Ureter (tissue), 1 donor: Measurements from ENCODE around the gene JAK3. TPM values are rescaled to one million over a fixed set of nuclear protein-coding genes. Genes with fewer than 3 reads are reported as not detected.
"Not testable (repeated sequence)": the region's sequence is repeated elsewhere in the genome, so short reads cannot be mapped to it uniquely, and the experiment has no call there.

ENCODE experiments used
- DNase-seq: peaks from one replicate; pipeline ENCODE4 v3.0.0-alpha.2; 2020; ENCODE audit warnings: low spot score
- total RNA-seq: library from RNA; stranded (reverse); gene quantifications from one replicate; pipeline ENCODE4 v1.2.4, GENCODE V29; 2023
- donor health status: DM: yes; HTN: yes; CAD: no.

The JAK3 gene
- total RNA-seq, 1 donor from 2014 or later: 16.8 TPM

DNA sequence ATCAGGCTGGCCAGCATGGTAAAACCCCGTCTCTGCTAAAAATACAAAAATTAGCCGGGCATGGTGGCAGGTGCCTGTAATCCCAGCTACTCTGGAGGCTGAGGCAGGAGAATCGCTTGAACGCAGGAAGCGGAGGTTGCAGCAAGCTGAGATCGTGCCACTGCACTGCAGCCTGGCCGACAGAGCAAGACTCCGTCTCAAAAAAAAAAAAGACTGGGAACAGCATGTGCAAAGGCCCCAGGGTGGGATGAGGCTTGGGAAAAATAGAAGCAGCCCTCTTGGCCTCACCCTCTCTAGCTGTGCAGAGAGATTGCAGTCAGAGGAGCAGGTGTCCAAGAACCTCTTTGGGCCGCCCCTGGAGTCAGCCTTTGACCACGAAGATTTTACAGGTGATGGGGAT lies 69.9 kb downstream of the JAK3 start:
- not testable (repeated sequence) for DNase-seq

DNA sequence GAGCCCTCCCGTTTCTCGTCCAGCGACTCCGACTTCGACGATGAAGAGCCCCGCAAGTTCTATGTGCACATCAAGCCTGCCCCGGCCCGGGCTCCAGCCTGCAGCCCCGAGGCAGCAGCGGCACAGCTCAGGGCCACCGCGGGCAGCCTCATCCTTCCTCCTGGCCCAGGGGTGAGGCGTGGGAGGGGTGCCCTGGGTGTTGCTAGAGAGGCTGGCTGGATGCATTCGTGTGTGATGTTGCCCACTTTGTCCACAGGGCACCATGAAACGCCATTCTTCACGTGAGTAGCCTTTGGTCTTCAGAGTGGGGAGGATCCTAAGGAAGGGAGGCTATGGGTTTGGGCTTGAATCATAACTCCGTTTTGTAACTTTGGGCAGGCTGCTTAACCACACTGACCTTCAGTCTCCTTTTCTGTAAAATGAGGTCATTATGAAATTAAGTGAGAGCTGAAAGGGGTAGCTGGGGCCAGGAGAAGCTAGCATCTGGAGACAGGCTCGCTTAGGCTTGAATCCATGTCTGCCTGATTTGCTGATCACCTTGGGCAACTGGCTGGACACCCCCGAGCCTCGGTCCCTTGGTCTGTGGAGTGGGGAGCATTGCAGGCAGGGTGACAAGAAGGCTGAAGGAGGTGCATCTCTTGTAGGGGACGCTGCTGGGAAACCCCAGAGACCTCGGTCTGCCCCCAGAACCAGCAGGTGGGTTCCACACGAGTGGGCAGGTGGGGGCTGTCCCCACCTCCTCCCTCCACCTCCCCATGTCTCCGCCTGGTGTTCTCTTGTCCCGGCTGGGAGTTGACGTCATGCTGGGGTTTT lies 71.6 kb downstream of the JAK3 start:
- no peak for DNase-seq

DNA sequence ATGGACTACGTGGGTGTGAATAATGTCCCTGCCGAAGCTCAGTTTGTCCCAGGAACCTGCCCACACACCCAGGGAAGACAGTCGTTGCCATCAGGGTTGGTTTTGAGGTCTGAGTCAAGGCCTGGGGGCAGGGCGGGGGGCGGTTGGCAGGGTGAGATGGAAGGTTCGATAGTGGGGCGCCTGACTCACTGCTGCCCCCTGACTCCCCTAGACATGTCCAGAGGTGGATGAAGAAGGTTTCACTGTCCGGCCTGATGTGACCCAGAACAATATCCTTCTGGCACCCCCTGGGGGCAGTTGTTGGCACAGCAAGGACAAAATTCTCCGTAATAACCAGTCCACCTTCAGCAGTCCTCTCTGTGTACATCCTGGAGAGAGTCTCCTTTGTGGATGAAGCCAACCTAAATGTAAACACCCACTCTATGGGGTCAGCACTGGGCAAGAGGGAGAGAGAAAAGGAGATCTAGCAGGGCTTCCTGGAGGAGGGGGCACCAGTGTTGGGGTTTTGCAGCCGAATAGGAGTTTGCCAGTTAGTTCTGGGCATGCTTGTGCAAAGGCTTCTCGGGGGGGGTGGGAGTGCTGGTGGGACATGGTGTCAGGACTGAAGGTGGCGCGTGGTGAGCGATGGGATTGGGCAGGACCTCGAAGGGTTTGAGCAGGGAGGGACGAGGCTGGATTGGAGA lies 72.4 kb downstream of the JAK3 start:
- DNase-seq: no peak

Other genes with a start within 250 kb of the JAK3 start
- gene UNC13A, start 159.6 kb downstream of the JAK3 start, total RNA-seq: 1.4 TPM
- 61.6 TPM for gene MAP1S, start 128.5 kb downstream of the JAK3 start, total RNA-seq
- gene FCHO1, start 96.5 kb downstream of the JAK3 start, total RNA-seq: 4.8 TPM
- 88.2 TPM for gene B3GNT3, start 52.8 kb downstream of the JAK3 start, total RNA-seq
- not detected for gene INSL3, start 26.5 kb downstream of the JAK3 start, total RNA-seq
- gene RPL18A, start 11.9 kb upstream of the JAK3 start, total RNA-seq: 2,079 TPM
- gene SLC5A5, start 24.0 kb upstream of the JAK3 start, total RNA-seq: 0.13 TPM
- gene CCDC124, start 85.0 kb upstream of the JAK3 start, total RNA-seq: 43.6 TPM
- gene KCNN1, start 119.1 kb upstream of the JAK3 start, total RNA-seq: 0.34 TPM
- gene ARRDC2, start 160.2 kb upstream of the JAK3 start, total RNA-seq: 32.9 TPM
- gene IL12RB1, start 239.0 kb upstream of the JAK3 start, total RNA-seq: 1.6 TPM
- gene MAST3, start 249.8 kb upstream of the JAK3 start, total RNA-seq: 12.4 TPM